Chondrocyte (in vitro differentiated cells): Measurements from ENCODE around the gene CCDC63. TPM values are rescaled to one million over a fixed set of nuclear protein-coding genes. Genes with fewer than 3 reads are reported as not detected.

Source experiments
- DNase-seq: peaks from one replicate; pipeline ENCODE4 v3.0.0; 2021; ENCODE audit warnings: mixed read lengths, low spot score
- H3K27ac Mint-ChIP-seq: one replicate; pipeline ENCODE4 v1.8.0; 2021; ENCODE audit warnings: mild to moderate bottlenecking, moderate library complexity, mixed read lengths; ENCODE audit not compliant: unreplicated experiment
- H3K27me3 Mint-ChIP-seq: 2 replicates; pipeline ENCODE4 v1.8.0; 2021; ENCODE audit warnings: low read depth, mixed read lengths
- H3K36me3 Mint-ChIP-seq: 2 replicates; pipeline ENCODE4 v1.8.0; 2021; ENCODE audit warnings: low read depth, mixed read lengths
- H3K4me1 Mint-ChIP-seq: 2 replicates; pipeline ENCODE4 v1.8.0; 2021; ENCODE audit warnings: low read depth, mild to moderate bottlenecking, mixed read lengths
- H3K4me3 Mint-ChIP-seq: one replicate; pipeline ENCODE4 v1.8.0; 2021; ENCODE audit warnings: mild to moderate bottlenecking, moderate library complexity, mixed read lengths; ENCODE audit not compliant: unreplicated experiment
- H3K9me3 Mint-ChIP-seq: 2 replicates; pipeline ENCODE4 v1.8.0; 2021; ENCODE audit warnings: low read depth, mixed read lengths
- CTCF ChIP-seq: fragments of 200-600 bp; sonication (generic); IDR thresholded peaks from 2 replicates; pipeline ENCODE4 v1.5.0; 2021; ENCODE audit warnings: antibody characterized with exemption, mild to moderate bottlenecking, moderate library complexity
- total RNA-seq: library from RNA; stranded (reverse); gene quantifications from 3 replicates; pipeline ENCODE4 v1.2.1, GENCODE V29; 2021

Gene CCDC63
- total RNA-seq, 1 donor from 2014 or later: not detected

GRCh38 chr12:110901401-110901800 is 54.6 kb downstream of the CCDC63 start:
- TF ChIP-seq CTCF: no peak
- DNase-seq: no peak
- peaks cover under 1% of the 10 kb centered on the region for H3K4me1 Mint-ChIP-seq
- no peak overlapping the region for H3K4me3 Mint-ChIP-seq
- peaks cover 1% of the 10 kb centered on the region for H3K36me3 Mint-ChIP-seq
- H3K27me3 Mint-ChIP-seq: peaks cover 12% of the 10 kb centered on the region
- H3K27ac Mint-ChIP-seq: no peak overlapping the region
- peaks cover 3% of the 10 kb centered on the region for H3K9me3 Mint-ChIP-seq

DNA sequence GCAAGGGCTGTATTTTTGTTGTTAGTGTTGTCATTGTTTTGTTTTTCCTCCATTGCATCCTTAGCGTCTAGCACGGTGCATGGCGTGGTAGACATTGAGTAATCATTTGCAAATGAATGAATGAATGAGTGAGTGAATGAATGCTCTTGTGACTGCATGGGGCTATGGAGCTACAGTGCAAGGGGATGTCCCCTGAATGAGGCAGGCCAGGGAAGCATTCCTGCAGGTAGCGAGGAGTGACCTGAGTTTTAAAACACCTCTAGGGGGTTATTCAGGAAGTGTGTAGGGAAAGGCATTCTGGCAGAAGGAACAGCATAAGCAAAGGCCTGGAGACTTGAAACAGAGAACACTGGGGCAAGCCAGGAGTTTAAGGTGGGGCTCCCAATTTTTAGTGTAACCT is 56.7 kb downstream of the CCDC63 start:
- peaks cover 1% of the 10 kb centered on the region for H3K36me3 Mint-ChIP-seq
- no peak for DNase-seq

DNA sequence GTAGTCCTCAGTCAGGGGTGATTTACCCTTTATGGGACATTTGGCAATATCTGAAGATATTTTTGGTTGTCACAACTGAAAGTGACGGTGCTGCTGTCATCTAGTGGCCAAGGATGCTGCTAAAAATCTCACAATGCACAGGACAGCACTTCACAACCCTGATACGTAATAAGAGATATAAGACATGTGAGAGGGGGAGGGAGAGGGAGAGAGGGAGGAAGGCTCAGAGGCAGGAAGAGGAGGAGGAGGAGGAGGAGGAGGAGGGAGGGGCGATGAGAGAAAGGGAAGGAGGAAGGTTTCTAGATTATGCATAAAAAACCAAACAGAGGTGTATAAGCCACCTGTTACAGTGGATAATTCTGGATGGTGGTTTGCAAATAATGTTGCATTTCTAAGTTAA is 59.3 kb downstream of the CCDC63 start:
- Mint-ChIP-seq H3K9me3 (peaks cover 3% of the 10 kb centered on the region), H3K36me3 (peaks cover 1% of the 10 kb centered on the region), H3K4me3 (no peak overlapping the region), H3K4me1 (peaks cover 24% of the 10 kb centered on the region), H3K27ac (no peak overlapping the region), H3K27me3 (peaks cover 12% of the 10 kb centered on the region)
- DNase-seq: no peak
- no peak for TF ChIP-seq CTCF

More for the DNA sequence above, 56.7 kb downstream of the CCDC63 start:
- H3K27ac Mint-ChIP-seq: no peak overlapping the region
- peaks cover 22% of the 10 kb centered on the region for H3K4me1 Mint-ChIP-seq
- H3K4me3 Mint-ChIP-seq: no peak overlapping the region
- peaks cover 3% of the 10 kb centered on the region for H3K9me3 Mint-ChIP-seq
- H3K27me3 Mint-ChIP-seq: peaks cover 12% of the 10 kb centered on the region
- no peak for TF ChIP-seq CTCF

DNA sequence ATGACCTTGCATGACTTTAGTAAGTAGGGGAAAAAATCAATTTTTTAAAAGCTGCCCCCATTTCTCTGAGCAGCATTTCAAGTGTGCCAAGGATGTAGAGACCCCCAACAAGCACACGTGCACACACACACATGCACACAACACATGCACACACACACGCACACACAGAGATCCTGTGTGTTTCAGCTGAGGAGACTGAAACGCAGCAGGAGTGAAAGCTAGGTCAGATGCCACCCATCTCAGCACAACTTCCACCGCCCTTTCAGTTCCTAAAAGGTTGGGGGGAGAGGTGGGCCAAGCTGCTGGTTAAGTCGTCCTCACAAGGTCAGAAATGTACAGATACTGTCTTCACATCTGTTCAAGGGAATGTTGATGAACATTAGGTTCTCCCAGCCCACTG is 59.7 kb downstream of the CCDC63 start:
- H3K36me3 Mint-ChIP-seq: peaks cover 1% of the 10 kb centered on the region
- peaks cover 3% of the 10 kb centered on the region for H3K9me3 Mint-ChIP-seq

GRCh38 chr12:110906985-110907384 is 60.2 kb downstream of the CCDC63 start:
- peaks cover 3% of the 10 kb centered on the region for H3K9me3 Mint-ChIP-seq
- DNase-seq: no peak
- H3K4me1 Mint-ChIP-seq: peaks cover 24% of the 10 kb centered on the region
- peak overlapping the region; percentile 52 for H3K4me3 Mint-ChIP-seq
- peaks cover 1% of the 10 kb centered on the region for H3K36me3 Mint-ChIP-seq
- TF ChIP-seq CTCF: no peak
- H3K27ac Mint-ChIP-seq: peak overlapping the region; percentile 87
- peaks cover 9% of the 10 kb centered on the region for H3K27me3 Mint-ChIP-seq

More for the DNA sequence above, 59.7 kb downstream of the CCDC63 start:
- Mint-ChIP-seq H3K27me3 (peaks cover 11% of the 10 kb centered on the region), H3K27ac (peak overlapping the region; percentile 19), H3K4me3 (no peak overlapping the region), H3K4me1 (peaks cover 24% of the 10 kb centered on the region)
- TF ChIP-seq CTCF: no peak
- no peak for DNase-seq
